A673 (cell line): Measurements from ENCODE around the gene PRKG1. TPM values are rescaled to one million over a fixed set of nuclear protein-coding genes. Genes with fewer than 3 reads are reported as not detected.
"Not testable (repeated sequence)": the region's sequence is repeated elsewhere in the genome, so short reads cannot be mapped to it uniquely, and the experiment has no call there.

ENCODE experiments used
- BruUV-seq: library from RNA; stranded (reverse); fragments of 400-500 nt; replicated peaks from 2 replicates; lab custom pipeline; 2021; lab: Mats Ljungman, UMichigan
- CTCF ChIA-PET: fragments of 300-600 bp; sonication (Branson Sonifier 250); formaldehyde crosslinking; loops from one replicate; lab custom pipeline; 2022; ENCODE audit warnings: antibody characterized with exemption; lab: Charles Lee
- POLR2A ChIA-PET: fragments of 300-600 bp; sonication (Branson Sonifier 250); formaldehyde crosslinking; loops from one replicate; lab custom pipeline; 2022; ENCODE audit warnings: antibody characterized with exemption; ENCODE audit not compliant: low non-redundant PET; lab: Charles Lee
- DNase-seq: peaks from one replicate; pipeline ENCODE4 v3.0.0-alpha.2; 2015; ENCODE audit warnings: low spot score
- H3K27ac ChIP-seq: fragments of 200-600 bp; sonication (generic); 2 replicates; pipeline ENCODE4 v1.5.1; 2016; ENCODE audit warnings: mixed run types, low read depth, mild to moderate bottlenecking, mixed read lengths, antibody characterized with exemption, low read length; ENCODE audit not compliant: poor library complexity, severe bottlenecking
- H3K27me3 ChIP-seq: fragments of 200-600 bp; sonication (generic); replicated peaks from 2 replicates; pipeline ENCODE4 v1.6.1; 2017; ENCODE audit warnings: mixed run types, low read depth, mild to moderate bottlenecking, mixed read lengths, antibody characterized with exemption, low read length; ENCODE audit not compliant: insufficient read depth, poor library complexity
- H3K36me3 ChIP-seq: fragments of 200-600 bp; sonication (generic); 2 replicates; pipeline ENCODE4 v1.6.1; 2016; ENCODE audit warnings: mixed run types, mild to moderate bottlenecking, mixed read lengths, antibody characterized with exemption, low read length; ENCODE audit not compliant: insufficient read depth, poor library complexity, severe bottlenecking
- H3K4me1 ChIP-seq: fragments of 200-600 bp; sonication (generic); 2 replicates; pipeline ENCODE4 v1.6.1; 2017; ENCODE audit warnings: mixed run types, mild to moderate bottlenecking, mixed read lengths, antibody characterized with exemption, low read length; ENCODE audit not compliant: insufficient read depth, poor library complexity, severe bottlenecking
- H3K4me3 ChIP-seq: fragments of 200-600 bp; sonication (generic); 2 replicates; pipeline ENCODE4 v1.5.1; 2016; ENCODE audit warnings: low read depth, mixed run types, mild to moderate bottlenecking, mixed read lengths, low read length; ENCODE audit not compliant: poor library complexity, severe bottlenecking
- H3K9me3 ChIP-seq: fragments of 200-600 bp; sonication (generic); 2 replicates; pipeline ENCODE4 v1.6.1; 2016; ENCODE audit warnings: mixed run types, low read depth, mild to moderate bottlenecking, mixed read lengths, antibody characterized with exemption, low read length; ENCODE audit not compliant: poor library complexity, severe bottlenecking
- EZH2 ChIP-seq: fragments of 200-600 bp; sonication (generic); IDR thresholded peaks from 2 replicates; pipeline ENCODE4 v1.6.1; 2017; ENCODE audit warnings: borderline replicate concordance, low read depth, mild to moderate bottlenecking, mixed read lengths, antibody characterized with exemption, low read length; ENCODE audit not compliant: poor library complexity, severe bottlenecking
- intact Hi-C: fragments of 100-400 bp; cut with micrococcal nuclease; formaldehyde crosslinking; loops from one replicate; pipeline ENCODE4 v1.10.0; 2022; ENCODE audit not compliant: unreplicated experiment
- total RNA-seq: library from RNA; stranded (reverse); gene quantifications from 2 replicates; pipeline ENCODE4 v1.2.3, GENCODE V29; 2021
- TF ChIP-seq, protein P1 (sequence below): fragments of 300-800, 200-600 bp; sonication (generic); conservative IDR thresholded peaks from 2 replicates; pipeline ENCODE4 v1.5.1; 2017; ENCODE audit warnings: low read depth, mild to moderate bottlenecking, antibody characterized with exemption, low read length, moderate library complexity, mixed read lengths

PRKG1 gene
- total RNA-seq, 1 experiment from 2014 or later: 0.58 TPM

DNA sequence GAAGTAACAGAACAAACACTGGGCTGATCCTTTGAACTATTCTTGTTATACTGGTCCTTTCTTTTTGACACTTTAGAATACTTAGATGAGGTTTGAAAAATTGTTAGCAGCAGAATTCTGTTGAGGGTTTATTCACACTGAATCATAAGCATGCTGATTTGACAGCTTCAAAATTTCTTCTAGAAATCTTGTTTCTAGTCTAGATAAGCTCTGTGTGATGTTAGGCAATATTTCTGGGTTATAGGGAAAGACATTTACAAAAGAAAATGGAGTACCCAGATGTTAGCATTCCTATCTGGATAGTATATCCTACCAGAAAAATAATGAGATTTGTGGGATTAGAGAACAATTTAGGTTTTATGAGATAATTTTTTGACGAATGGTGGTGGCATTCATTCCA lies 613.0 kb downstream of the PRKG1 start:
- no TSS peak for BruUV-seq
- intact Hi-C loops: no loop called here
- no peaks in the 10 kb centered on the region for H3K36me3 ChIP-seq
- H3K9me3 ChIP-seq: no peaks in the 10 kb centered on the region
- H3K27me3 ChIP-seq: peaks cover 3% of the 10 kb centered on the region
- no peaks in the 10 kb centered on the region for H3K4me1 ChIP-seq
- H3K27ac ChIP-seq: no peak overlapping the region
- DNase-seq: no peak
- POLR2A ChIA-PET: no interaction called here
- TF ChIP-seq EZH2: no peak
- TF ChIP-seq, protein P1, sequence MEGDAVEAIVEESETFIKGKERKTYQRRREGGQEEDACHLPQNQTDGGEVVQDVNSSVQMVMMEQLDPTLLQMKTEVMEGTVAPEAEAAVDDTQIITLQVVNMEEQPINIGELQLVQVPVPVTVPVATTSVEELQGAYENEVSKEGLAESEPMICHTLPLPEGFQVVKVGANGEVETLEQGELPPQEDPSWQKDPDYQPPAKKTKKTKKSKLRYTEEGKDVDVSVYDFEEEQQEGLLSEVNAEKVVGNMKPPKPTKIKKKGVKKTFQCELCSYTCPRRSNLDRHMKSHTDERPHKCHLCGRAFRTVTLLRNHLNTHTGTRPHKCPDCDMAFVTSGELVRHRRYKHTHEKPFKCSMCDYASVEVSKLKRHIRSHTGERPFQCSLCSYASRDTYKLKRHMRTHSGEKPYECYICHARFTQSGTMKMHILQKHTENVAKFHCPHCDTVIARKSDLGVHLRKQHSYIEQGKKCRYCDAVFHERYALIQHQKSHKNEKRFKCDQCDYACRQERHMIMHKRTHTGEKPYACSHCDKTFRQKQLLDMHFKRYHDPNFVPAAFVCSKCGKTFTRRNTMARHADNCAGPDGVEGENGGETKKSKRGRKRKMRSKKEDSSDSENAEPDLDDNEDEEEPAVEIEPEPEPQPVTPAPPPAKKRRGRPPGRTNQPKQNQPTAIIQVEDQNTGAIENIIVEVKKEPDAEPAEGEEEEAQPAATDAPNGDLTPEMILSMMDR: no peak
- CTCF ChIA-PET: no interaction called here
- H3K4me3 ChIP-seq: no peak overlapping the region

DNA sequence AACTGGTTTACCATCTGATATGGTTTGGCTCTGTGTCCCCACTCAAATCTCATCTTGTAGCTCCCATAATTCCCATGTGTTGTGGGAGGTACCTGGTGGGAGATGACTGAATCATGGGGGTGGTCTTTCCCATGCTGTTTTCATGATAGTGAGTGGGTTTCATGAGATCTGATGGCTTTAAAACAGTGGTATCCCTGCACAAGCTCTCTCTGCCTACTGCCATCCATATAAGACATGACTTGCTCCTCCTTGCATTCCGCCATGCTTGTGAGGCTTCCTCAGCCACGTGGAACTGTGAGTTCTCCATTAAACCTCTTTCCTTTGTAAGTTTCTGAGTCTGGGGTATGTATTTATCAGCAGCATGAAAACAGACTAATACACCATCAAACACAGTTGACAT lies 614.5 kb downstream of the PRKG1 start:
- H3K27me3 ChIP-seq, CTCF ChIA-PET, DNase-seq, intact Hi-C loops, H3K27ac ChIP-seq, POLR2A ChIA-PET, H3K9me3 ChIP-seq, BruUV-seq, H3K4me3 ChIP-seq, H3K36me3 ChIP-seq, H3K4me1 ChIP-seq: not testable (repeated sequence)

DNA sequence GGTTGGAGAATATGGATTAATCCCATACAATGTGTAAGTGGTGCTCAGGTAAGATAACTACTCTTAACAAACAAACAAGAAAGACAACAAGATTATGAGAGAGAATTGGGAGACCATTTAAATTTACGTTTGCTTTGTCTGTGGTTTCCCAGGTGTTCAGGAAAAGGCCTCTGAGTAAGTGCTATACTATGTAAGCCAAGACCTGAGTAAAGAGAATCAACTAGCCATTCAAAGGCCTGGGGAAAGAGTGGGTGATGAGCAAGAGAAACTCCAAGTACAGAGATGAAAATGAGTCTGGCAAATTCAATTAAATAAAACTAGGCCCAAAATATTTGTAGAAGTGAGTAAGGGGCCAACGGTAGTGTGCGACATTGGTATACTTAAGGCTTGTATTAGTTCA lies 615.2 kb downstream of the PRKG1 start:
- no peaks in the 10 kb centered on the region for H3K36me3 ChIP-seq
- POLR2A ChIA-PET: no interaction called here
- no peak overlapping the region for H3K4me3 ChIP-seq
- no peak for DNase-seq
- no peak overlapping the region for H3K27ac ChIP-seq
- TF ChIP-seq, protein P1: no peak
- TF ChIP-seq EZH2: no peak
- CTCF ChIA-PET: no interaction called here
- H3K27me3 ChIP-seq: no peaks in the 10 kb centered on the region
- intact Hi-C loops: no loop called here
- no peaks in the 10 kb centered on the region for H3K9me3 ChIP-seq
- no peaks in the 10 kb centered on the region for H3K4me1 ChIP-seq
- BruUV-seq: no TSS peak

DNA sequence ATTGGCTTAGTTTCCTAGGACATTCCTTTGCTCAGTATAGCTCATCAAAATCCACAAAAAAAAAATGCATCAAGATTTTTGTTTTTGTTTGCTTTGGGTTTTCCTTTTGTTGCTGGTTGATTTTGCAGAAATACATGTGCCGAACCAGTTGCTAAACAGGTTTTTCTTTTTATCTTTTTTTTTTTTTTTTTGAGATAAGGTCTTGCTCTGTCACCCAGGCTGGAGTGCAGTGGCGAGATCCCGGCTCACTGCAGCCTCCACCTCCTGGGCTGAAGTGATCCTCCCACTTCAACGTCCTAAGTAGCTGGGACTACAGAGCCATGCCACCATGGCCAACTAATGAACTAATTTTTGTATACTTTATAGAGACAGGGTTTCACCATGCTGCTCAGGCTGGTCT lies 616.8 kb downstream of the PRKG1 start:
- Histone ChIP-seq H3K4me3 (no peak overlapping the region), H3K27me3 (no peaks in the 10 kb centered on the region), H3K36me3 (no peaks in the 10 kb centered on the region), H3K27ac (no peak overlapping the region), H3K4me1 (no peaks in the 10 kb centered on the region), H3K9me3 (no peaks in the 10 kb centered on the region)
- intact Hi-C loops: no loop called here
- DNase-seq: no peak
- no peak for TF ChIP-seq EZH2
- TF ChIP-seq, protein P1: no peak
- POLR2A ChIA-PET: interaction anchor here (0.7 kb wide), 1 partner anchor 13 kb away, joined by 6 read pairs; no protein-coding TSS in a partner anchor
- CTCF ChIA-PET: no interaction called here
- BruUV-seq: no TSS peak
